HCT116 (cell line): ENCODE measurements around the gene CD22. TPM values are rescaled to one million over a fixed set of nuclear protein-coding genes. Genes with fewer than 3 reads are reported as not detected.

Source experiments
- ATAC-seq: fragments of 200-7000 bp; cut with Tn5 transposase; 2 replicates; pipeline ENCODE4 v1.9.1; 2020; ENCODE audit warnings: mild to moderate bottlenecking, moderate library complexity
- BruUV-seq: library from RNA; stranded (reverse); fragments of 400-500 nt; replicated peaks from 2 replicates; lab custom pipeline; 2021; lab: Mats Ljungman, UMichigan
- CTCF ChIA-PET: fragments of 300-600 bp; sonication (Branson Sonifier 250); formaldehyde crosslinking; loops from one replicate; lab custom pipeline; 2021; ENCODE audit warnings: antibody characterized with exemption; lab: Charles Lee
- POLR2A ChIA-PET: fragments of 300-600, 350-600 bp; sonication (Branson Sonifier 250); formaldehyde crosslinking; loops from one replicate; lab custom pipeline; 2021; ENCODE audit warnings: antibody characterized with exemption; lab: Charles Lee
- RAD21 ChIA-PET, 2 experiments: fragments of 300-600 bp; sonication (Branson Sonifier 250); formaldehyde crosslinking; loops; one replicate each; lab custom pipeline; 2023; ENCODE audit warnings: low total read pairs in 2 of 2; ENCODE audit not compliant: uncharacterized antibody in 2 of 2, unreplicated experiment in 2 of 2, low non-redundant PET in 1 of 2; lab: Charles Lee
- DNase-seq: peaks from one replicate; pipeline ENCODE4 v3.0.0-alpha.2; 2010; ENCODE audit warnings: low read depth, low spot score
- H2AFZ ChIP-seq: fragments of 200-600 bp; shearing (Covaris generic), sonication (generic); 2 replicates; pipeline ENCODE4 v1.6.1; 2017; ENCODE audit warnings: low read depth, mixed run types, mixed read lengths, antibody characterized with exemption, low read length; ENCODE audit not compliant: poor library complexity, severe bottlenecking
- H3K27ac ChIP-seq: 2 replicates; pipeline ENCODE4 v1.5.1; 2012; ENCODE audit warnings: low read depth, low read length
- H3K27me3 ChIP-seq: fragments of 200-600 bp; sonication (generic); 2 replicates; pipeline ENCODE4 v1.6.1; 2016; ENCODE audit warnings: mixed run types, low read length, mixed read lengths; ENCODE audit not compliant: insufficient read depth
- H3K36me3 ChIP-seq, 2 experiments: fragments of 200-500 bp in 1 of 2; fragments of 200-600 bp in 1 of 2; sonication (Bioruptor generic) in 1 of 2; sonication (generic) in 1 of 2; 2 replicates each; pipeline versions ENCODE4 v1.5.1 to v1.6.1; 2014 to 2016; ENCODE audit warnings: low read length in 2 of 2, inconsistent platforms in 1 of 2, mixed read lengths in 1 of 2, mixed run types in 1 of 2; ENCODE audit not compliant: insufficient read depth in 2 of 2, control insufficient read depth in 1 of 2
- H3K4me1 ChIP-seq, 2 experiments: fragments of 200-600 bp in 1 of 2; sonication (generic) in 1 of 2; 2 replicates each; pipeline versions ENCODE4 v1.5.1 to v1.6.1; 2012 to 2017; ENCODE audit warnings: low read length in 2 of 2, inconsistent platforms in 1 of 2, mild to moderate bottlenecking in 1 of 2, mixed read lengths in 1 of 2, mixed run types in 1 of 2, moderate library complexity in 1 of 2; ENCODE audit not compliant: insufficient read depth in 2 of 2, control insufficient read depth in 1 of 2
- H3K4me2 ChIP-seq: fragments of 200-600 bp; sonication (generic); 2 replicates; pipeline ENCODE4 v1.6.1; 2017; ENCODE audit warnings: mixed run types, low read length, mixed read lengths
- H3K4me3 ChIP-seq, 2 experiments: fragments of 200-600 bp in 1 of 2; sonication (generic) in 1 of 2; replicated peaks in 1 of 2; 2 replicates each; pipeline ENCODE4 v1.5.1; 2011 to 2016; ENCODE audit warnings: low read length in 2 of 2, control low read depth in 1 of 2, low read depth in 1 of 2, mild to moderate bottlenecking in 1 of 2, mixed read lengths in 1 of 2, mixed run types in 1 of 2
- H3K79me2 ChIP-seq: fragments of 200-600 bp; sonication (generic); 2 replicates; pipeline ENCODE4 v1.6.1; 2017; ENCODE audit warnings: mild to moderate bottlenecking, mixed run types, low read length, moderate library complexity, mixed read lengths; ENCODE audit not compliant: insufficient read depth
- H3K9ac ChIP-seq: fragments of 200-600 bp; sonication (generic); 2 replicates; pipeline ENCODE4 v1.6.1; 2016; ENCODE audit warnings: low read length, mixed read lengths
- H3K9me2 ChIP-seq: fragments of 200-600 bp; sonication (generic), shearing (Covaris generic); 2 replicates; pipeline ENCODE4 v1.6.1; 2017; ENCODE audit warnings: mixed run types, mild to moderate bottlenecking, moderate library complexity; ENCODE audit not compliant: insufficient read depth
- H3K9me3 ChIP-seq, 2 experiments: fragments of 200-500 bp in 1 of 2; fragments of 200-600 bp in 1 of 2; sonication (Bioruptor generic) in 1 of 2; sonication (generic) in 1 of 2; 2 replicates each; pipeline ENCODE4 v1.6.1; 2014 to 2017; ENCODE audit warnings: low read length in 2 of 2, mixed read lengths in 2 of 2, inconsistent platforms in 1 of 2, low read depth in 1 of 2, mild to moderate bottlenecking in 1 of 2, mixed run types in 1 of 2, moderate library complexity in 1 of 2; ENCODE audit not compliant: control insufficient read depth in 1 of 2, insufficient read depth in 1 of 2
- H4K20me1 ChIP-seq: fragments of 200-600 bp; sonication (generic), shearing (Covaris generic); 2 replicates; pipeline ENCODE4 v1.6.1; 2017; ENCODE audit warnings: mixed run types, mild to moderate bottlenecking, moderate library complexity; ENCODE audit not compliant: insufficient read depth
- CBX3 ChIP-seq: IDR thresholded peaks from 2 replicates; pipeline ENCODE4 v1.6.1; 2012; ENCODE audit warnings: low read depth
- CEBPB ChIP-seq: IDR thresholded peaks from 2 replicates; pipeline ENCODE4 v1.6.1; 2012; ENCODE audit warnings: low read depth
- EGR1 ChIP-seq: IDR thresholded peaks from 2 replicates; pipeline ENCODE4 v1.6.1; 2012; ENCODE audit warnings: low read depth
- EZH2 ChIP-seq: fragments of 200-600 bp; sonication (generic); IDR thresholded peaks from 2 replicates; pipeline ENCODE4 v1.6.1; 2017; ENCODE audit warnings: antibody characterized with exemption, mixed run types
- EZH2phosphoT487 ChIP-seq: fragments of 200-600 bp; IDR thresholded peaks from 2 replicates; pipeline ENCODE4 v1.6.1; 2018; ENCODE audit warnings: antibody characterized with exemption, borderline replicate concordance
- FOSL1 ChIP-seq: IDR thresholded peaks from 2 replicates; pipeline ENCODE4 v1.6.1; 2012; ENCODE audit warnings: low read depth
- JUND ChIP-seq: IDR thresholded peaks from 2 replicates; pipeline ENCODE4 v1.6.1; 2012
- SIN3A ChIP-seq: IDR thresholded peaks from 2 replicates; pipeline ENCODE4 v1.6.1; 2012; ENCODE audit warnings: low read depth
- SRF ChIP-seq: IDR thresholded peaks from 2 replicates; pipeline ENCODE4 v1.6.1; 2012; ENCODE audit warnings: low read depth
- TCF7L2 ChIP-seq: IDR thresholded peaks from 2 replicates; pipeline ENCODE4 v1.7.0; 2011; ENCODE audit warnings: borderline replicate concordance, inconsistent platforms; ENCODE audit not compliant: insufficient read depth, insufficient read length; ENCODE audit errors: extremely low read depth
- intact Hi-C: fragments of 100-400 bp; cut with micrococcal nuclease; formaldehyde crosslinking; loops from 2 replicates; pipeline ENCODE4 v1.10.0; 2022
- total RNA-seq: library from RNA; stranded (reverse); gene quantifications from one replicate; pipeline ENCODE4 v1.2.1, GENCODE V29; 2021; ENCODE audit not compliant: unreplicated experiment
- TF ChIP-seq, protein P1 (sequence below): IDR thresholded peaks from 2 replicates; pipeline ENCODE4 v1.6.1; 2012
- TF ChIP-seq, protein P2 (sequence below), 3 experiments: fragments of 200-600 bp in 1 of 3; sonication (generic) in 1 of 3; IDR thresholded peaks in 2 of 3; conservative IDR thresholded peaks in 1 of 3; 2 replicates each; pipeline ENCODE4 v1.5.1; 2012 to 2017; ENCODE audit warnings: low read depth in 2 of 3, low read length in 2 of 3, antibody characterized with exemption in 1 of 3, borderline replicate concordance in 1 of 3, control low read depth in 1 of 3, mild to moderate bottlenecking in 1 of 3, mixed read lengths in 1 of 3, mixed run types in 1 of 3, moderate library complexity in 1 of 3; ENCODE audit not compliant: insufficient read depth in 1 of 3
- TF ChIP-seq, protein P3 (sequence below): IDR thresholded peaks from 2 replicates; pipeline ENCODE4 v1.6.1; 2012

Gene CD22
- total RNA-seq, 1 experiment from 2014 or later: 7.0 TPM

DNA sequence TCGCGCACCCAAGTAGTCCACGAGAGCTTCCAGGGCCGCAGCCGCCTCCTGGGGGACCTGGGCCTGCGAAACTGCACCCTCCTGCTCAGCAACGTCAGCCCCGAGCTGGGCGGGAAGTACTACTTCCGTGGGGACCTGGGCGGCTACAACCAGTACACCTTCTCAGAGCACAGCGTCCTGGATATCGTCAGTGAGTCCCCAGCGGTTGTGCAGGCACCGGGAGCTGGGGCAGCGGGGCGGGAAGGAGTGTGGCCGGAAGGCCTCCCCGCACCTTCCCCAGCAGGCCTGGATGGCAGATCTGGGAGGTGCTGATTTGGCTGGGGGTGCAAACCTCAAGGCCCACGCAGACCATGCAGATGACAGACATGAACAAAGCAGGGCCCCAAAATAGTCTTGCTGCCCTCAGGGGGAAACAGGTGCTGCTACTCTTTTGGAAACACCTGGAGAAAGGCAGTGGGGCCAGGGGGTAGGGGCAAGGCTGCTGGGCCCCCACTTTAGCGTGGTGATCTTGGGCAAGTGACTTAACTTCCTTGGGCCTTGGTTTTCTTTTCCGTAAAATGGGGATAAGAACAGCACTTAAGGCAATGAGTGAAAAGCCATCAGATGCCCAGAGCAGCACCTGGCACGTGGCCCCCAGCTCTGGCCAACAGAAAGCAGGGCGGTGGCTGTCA lies 33.1 kb upstream of the CD22 start (continued):
- TF ChIP-seq CEBPB: no peak
- TF ChIP-seq EZH2: no peak
- TF ChIP-seq, protein P1, sequence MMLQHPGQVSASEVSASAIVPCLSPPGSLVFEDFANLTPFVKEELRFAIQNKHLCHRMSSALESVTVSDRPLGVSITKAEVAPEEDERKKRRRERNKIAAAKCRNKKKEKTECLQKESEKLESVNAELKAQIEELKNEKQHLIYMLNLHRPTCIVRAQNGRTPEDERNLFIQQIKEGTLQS: no peak
- TF ChIP-seq FOSL1: no peak
- no peak for TF ChIP-seq EZH2phosphoT487
- TF ChIP-seq, protein P2, sequence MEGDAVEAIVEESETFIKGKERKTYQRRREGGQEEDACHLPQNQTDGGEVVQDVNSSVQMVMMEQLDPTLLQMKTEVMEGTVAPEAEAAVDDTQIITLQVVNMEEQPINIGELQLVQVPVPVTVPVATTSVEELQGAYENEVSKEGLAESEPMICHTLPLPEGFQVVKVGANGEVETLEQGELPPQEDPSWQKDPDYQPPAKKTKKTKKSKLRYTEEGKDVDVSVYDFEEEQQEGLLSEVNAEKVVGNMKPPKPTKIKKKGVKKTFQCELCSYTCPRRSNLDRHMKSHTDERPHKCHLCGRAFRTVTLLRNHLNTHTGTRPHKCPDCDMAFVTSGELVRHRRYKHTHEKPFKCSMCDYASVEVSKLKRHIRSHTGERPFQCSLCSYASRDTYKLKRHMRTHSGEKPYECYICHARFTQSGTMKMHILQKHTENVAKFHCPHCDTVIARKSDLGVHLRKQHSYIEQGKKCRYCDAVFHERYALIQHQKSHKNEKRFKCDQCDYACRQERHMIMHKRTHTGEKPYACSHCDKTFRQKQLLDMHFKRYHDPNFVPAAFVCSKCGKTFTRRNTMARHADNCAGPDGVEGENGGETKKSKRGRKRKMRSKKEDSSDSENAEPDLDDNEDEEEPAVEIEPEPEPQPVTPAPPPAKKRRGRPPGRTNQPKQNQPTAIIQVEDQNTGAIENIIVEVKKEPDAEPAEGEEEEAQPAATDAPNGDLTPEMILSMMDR (IDR thresholded peaks at IDR 0.05 in 2 of 3, conservative IDR thresholded peaks at IDR 0.05 in 1 of 3; ENCODE audit: borderline replicate concordance in 1 of 3, insufficient read depth in 1 of 3, low read depth in 2 of 3, low read length in 2 of 3): no peak
- no peak for TF ChIP-seq JUND
- TF ChIP-seq, protein P3, sequence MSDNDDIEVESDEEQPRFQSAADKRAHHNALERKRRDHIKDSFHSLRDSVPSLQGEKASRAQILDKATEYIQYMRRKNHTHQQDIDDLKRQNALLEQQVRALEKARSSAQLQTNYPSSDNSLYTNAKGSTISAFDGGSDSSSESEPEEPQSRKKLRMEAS: no peak
- no peak for TF ChIP-seq CBX3

DNA sequence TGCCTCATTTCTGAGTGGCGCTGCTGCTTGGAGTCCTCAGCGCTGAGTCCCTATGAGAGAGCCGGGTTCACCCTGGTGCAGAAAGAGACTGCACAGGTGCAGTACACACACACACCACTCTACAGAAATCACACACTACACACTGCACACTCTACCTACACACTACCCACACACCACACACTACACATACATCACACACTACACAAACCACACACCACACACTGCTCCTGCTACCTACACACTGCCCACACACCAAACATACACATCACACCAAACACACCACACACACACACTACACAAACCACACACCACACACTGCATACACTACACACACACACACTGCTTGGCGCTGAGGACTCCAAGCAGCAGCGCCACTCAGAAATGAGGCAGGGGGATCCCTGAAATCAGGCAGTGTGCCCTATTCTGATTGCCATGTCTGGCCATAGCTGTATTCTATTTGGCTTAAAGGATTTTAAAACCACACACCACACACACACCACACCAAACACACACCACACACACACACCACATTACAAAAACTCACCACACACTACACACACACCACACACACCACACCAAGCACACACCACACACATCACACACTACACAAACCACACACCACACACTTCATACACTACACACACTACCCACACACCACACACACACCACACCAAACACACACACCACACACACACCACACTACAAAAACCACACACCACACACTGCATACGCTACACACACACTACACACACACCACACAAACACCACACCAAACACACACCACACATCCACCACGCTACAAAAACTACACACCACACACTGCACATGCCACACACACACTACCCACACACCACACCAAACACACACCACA lies 32.1 kb upstream of the CD22 start:
- DNase-seq: no peak
- RAD21 ChIA-PET: no interaction called here
- H3K9me3 ChIP-seq: peaks cover 0 to 6% of the 10 kb centered on the region in 2 experiments; a peak in 1 of 4 replicates
- ATAC-seq: no peak
- no peak for TF ChIP-seq SRF
- no peak for TF ChIP-seq EZH2
- TF ChIP-seq SIN3A: no peak
- TF ChIP-seq, protein P1: no peak
- no peak for TF ChIP-seq TCF7L2
- no peak for TF ChIP-seq CEBPB
- TF ChIP-seq CBX3: no peak
- no peak for TF ChIP-seq EGR1
- no peak for TF ChIP-seq JUND
- no peak overlapping the region for H3K4me3 ChIP-seq
- no peaks in the 10 kb centered on the region for H3K27me3 ChIP-seq
- H3K9ac ChIP-seq: no peak overlapping the region
- CTCF ChIA-PET: no interaction called here
- no peak overlapping the region for H2AFZ ChIP-seq
- no peaks in the 10 kb centered on the region for H4K20me1 ChIP-seq
- no TSS peak for BruUV-seq
- no peaks in the 10 kb centered on the region for H3K4me1 ChIP-seq
- no peaks in the 10 kb centered on the region for H3K36me3 ChIP-seq
- intact Hi-C loops: no loop called here
- H3K79me2 ChIP-seq: no peaks in the 10 kb centered on the region
- POLR2A ChIA-PET: no interaction called here
- no peaks in the 10 kb centered on the region for H3K9me2 ChIP-seq
- H3K4me2 ChIP-seq: no peak overlapping the region
- no peak overlapping the region for H3K27ac ChIP-seq
